ENCODE measurements around the gene ADAMTSL2.

ADAMTSL2 gene

DNA sequence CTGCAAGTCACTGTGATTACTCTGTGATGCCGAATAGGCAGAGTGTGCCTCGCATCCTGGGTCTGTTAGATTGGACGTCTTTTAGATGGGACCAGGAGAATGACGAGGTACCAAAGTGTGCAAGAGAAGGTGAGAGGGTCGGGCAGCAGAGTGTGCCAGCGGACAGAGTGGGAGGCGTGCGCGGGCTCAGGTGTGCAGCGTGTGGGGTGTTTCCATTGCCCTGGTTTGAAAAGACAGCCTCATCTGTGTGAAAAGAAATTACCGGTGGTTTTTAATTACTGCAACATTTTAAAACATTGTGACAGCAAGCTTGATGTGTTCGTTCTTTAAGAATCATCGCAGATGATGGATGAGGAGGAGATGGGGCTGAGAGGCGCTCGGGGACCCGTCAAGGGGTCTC lies 78.9 kb downstream of the ADAMTSL2 start:
- in situ Hi-C loops (cut with HindIII; ENCODE audit: low sequenced_read_pairs): no loop called here

DNA sequence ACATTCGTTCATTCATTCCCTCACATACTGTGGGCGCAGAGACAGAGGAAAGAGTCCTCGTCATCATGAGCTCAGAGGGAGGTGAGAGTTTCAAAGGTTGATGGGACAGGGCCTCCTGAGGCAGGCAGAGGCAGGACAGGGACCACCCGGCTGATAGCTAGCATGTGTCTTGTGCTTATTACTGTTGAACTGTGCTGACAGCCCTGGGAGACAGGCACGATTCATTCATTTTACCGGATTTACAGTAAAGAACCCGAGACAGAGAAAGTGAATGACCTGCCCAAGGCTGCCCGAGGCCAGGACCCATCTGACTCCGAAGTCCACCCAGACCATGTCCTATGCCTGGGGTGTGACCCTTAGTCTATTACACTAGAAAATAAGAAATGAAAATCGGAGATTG lies 79.6 kb downstream of the ADAMTSL2 start:
- in situ Hi-C loops (cut with HindIII; ENCODE audit: low sequenced_read_pairs): no loop called here

DNA sequence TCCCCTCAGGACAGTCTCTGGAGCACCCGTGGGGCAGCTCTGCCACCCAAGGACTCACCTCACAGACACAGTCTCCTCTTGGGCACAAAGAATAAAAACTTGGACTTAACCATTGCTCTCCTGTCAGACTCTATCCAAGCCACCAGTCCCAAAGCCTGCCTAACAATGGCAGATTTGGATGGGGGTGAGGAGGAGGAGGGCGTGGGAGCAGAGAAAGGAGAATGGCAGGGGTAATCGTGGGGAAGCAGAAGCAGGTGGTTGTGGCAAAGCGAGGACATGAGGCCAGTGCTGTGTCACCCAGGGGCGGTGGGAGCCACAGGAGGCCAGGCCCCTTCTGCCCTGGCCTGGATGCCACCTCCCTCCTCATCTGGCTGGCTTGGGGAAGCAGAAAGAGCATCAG lies 80.2 kb downstream of the ADAMTSL2 start:
- in situ Hi-C loops (cut with HindIII; ENCODE audit: low sequenced_read_pairs): no loop called here

DNA sequence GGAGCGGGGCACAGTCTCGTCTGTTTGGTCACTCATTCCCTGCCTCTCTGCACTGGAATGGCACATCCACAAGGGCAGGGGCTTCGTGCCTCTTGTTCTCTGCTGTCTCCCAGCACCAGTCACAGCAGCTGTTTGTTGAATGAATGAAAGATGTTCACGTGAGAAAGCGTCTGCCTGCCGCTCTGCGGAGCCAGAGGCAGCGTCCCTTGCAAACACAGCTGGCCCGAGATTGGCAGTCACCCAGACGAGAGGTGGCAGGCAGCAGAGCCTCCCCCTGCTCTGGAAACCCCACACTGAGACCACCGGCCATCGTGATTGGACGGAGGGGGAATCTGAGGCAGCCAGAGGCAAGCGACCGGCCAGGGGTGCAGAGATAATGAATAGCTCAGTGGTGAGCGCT lies 80.7 kb downstream of the ADAMTSL2 start:
- in situ Hi-C loops (cut with HindIII; ENCODE audit: low sequenced_read_pairs): no loop called here

GRCh38 chr9:133615606-133616188 lies 81.2 kb downstream of the ADAMTSL2 start:
- in situ Hi-C loops (cut with HindIII; ENCODE audit: low sequenced_read_pairs): no loop called here

GRCh38 chr9:133616643-133617405 lies 82.3 kb downstream of the ADAMTSL2 start:
- in situ Hi-C loops (cut with HindIII; ENCODE audit: low sequenced_read_pairs): no loop called here

DNA sequence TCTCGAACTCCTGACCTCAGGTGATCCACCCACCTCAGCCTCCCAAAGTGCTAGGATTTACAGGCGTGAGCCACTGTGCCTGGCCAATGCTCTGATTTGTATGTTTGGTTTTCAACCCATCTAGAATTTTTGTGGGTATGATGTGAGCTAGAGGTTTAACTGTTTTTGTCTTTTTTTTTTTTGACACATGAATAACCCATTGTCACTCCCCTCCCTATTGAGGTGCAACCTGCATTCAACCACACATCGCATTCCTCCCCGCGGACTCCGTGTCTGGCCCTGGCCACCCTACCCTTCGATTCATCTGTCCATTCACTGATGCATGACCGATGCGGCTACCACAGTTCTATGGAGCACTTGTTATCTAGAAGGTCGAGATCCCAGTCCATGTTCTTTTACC lies 84.2 kb downstream of the ADAMTSL2 start:
- in situ Hi-C loops (cut with HindIII; ENCODE audit: low sequenced_read_pairs): no loop called here

- in situ Hi-C loops (cut with HindIII; ENCODE audit: low sequenced_read_pairs): no loop called here
These were observed 85.3 kb downstream of the ADAMTSL2 start for GRCh38 chr9:133619791-133620190.

DNA sequence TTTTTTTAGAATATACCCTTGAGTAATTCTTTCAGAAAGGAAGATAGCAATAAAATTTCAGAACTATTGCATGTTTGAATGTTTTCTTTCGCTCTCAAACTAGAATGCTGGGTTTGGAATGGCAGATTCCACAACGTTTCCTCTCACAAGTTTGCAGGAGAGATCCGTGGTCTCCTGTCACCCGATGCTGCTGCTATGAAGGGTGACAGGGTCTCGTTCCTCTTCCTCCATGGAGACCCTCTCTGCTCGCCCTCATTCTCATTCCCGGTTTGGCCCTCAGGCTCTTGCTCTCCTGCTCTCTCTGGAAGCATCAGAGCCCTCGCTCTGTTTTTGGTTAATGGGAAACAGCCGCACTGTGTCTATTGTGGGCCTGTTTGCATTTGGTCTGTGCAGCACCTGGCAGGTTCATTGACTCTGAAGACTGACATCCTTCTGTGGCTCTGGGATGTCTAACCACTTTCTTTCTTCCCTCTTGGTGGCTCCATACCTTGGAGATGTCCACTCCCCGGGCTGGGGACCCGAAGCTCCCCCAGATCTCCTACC lies 87.3 kb downstream of the ADAMTSL2 start:
- in situ Hi-C loops (cut with HindIII; ENCODE audit: low sequenced_read_pairs): no loop called here

DNA sequence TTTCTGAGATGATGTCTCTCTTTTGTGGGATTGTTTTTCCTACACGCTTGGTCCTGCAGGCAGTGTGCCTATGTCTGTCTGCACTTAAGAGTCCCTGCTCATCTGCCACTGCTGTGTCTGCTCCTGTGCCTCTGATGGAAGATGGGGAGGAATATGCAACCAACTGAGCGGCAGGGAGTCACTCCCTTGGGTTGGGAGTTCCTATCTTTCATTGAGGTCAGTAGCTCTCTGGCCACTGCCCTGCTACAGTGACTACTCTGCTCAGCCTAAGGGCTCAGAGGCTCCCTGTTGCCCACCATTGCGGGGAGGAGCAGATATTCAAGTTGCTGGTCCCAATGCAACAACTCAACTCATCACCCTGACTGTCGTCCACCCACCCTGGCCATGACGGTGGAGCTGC lies 88.1 kb downstream of the ADAMTSL2 start:
- in situ Hi-C loops (cut with HindIII; ENCODE audit: low sequenced_read_pairs): no loop called here

Measured in DLD1 (cell line).